K562 treated with DMSO at 1 percent for 4 hours (cell line): ENCODE data around the gene SLC27A3. TPM values are rescaled to one million over a fixed set of nuclear protein-coding genes. Genes with fewer than 3 reads are reported as not detected.

Experiments
- total RNA-seq: library from RNA; unstranded; fragments of 300-600 nt; gene quantifications from 2 replicates; pipeline ENCODE4 v1.2.3, GENCODE V29; 2022; ENCODE audit not compliant: insufficient read depth

SLC27A3 gene
- total RNA-seq: 8.4 and 12.6 TPM in 2 replicates

DNA sequence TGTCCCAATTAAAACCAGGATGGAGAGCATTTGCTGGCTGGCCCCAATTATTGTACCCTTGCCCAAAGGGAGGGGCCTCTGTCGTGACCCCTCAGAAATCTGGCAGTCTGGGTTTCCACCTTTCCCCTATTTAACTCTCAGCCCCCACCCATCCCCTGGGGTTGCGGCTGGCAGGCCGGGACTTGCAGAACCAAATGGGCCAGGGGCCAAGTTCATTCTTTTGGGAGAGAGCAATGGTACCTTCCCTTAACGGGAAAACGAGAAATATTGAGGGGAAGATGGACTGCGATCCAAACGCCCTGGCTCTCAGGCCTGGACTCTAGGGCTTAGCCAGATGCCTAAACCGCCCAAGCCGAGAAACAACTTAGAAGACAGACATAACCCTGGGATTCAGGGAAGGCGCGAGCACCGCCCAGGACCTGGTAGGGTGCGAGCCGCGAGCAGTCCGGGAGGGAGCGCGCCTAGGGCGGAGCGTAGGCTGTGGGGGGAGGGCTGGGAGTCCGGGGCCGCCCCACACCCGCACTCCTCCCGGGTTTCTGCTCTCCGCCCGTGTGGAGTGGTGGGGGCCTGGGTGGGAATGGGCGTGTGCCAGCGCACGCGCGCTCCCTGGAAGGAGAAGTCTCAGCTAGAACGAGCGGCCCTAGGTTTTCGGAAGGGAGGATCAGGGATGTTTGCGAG, at the start of gene SLC27A3:
SLC27A3 (plus strand) TSS at position 628 of the 678 bp plus-strand sequence. CDS start 91 bp downstream, outside the sequence.

GRCh38 chr1:153727463-153728304, 47.5 kb upstream of the SLC27A3 start, which contains the start of gene INTS3:
TSS of gene INTS3 (plus strand) at chr1:153728050. CDS start at chr1:153728635, 585 bp downstream.

Other genes with a start within 250 kb of the SLC27A3 start
- gene S100A6, start 239.4 kb upstream of the SLC27A3 start, total RNA-seq: 23.2 and 29.1 TPM in 2 replicates
- not detected in 2 replicates for gene S100A5, start 234.5 kb upstream of the SLC27A3 start, total RNA-seq
- gene S100A4, start 229.6 kb upstream of the SLC27A3 start, total RNA-seq: 12.2 and 17.9 TPM in 2 replicates
- not detected in 2 replicates for gene S100A3, start 226.1 kb upstream of the SLC27A3 start, total RNA-seq
- not detected in 2 replicates for gene S100A2, start 209.6 kb upstream of the SLC27A3 start, total RNA-seq
- 5.0 and 5.1 TPM in 2 replicates for gene S100A16, start 162.3 kb upstream of the SLC27A3 start, total RNA-seq
- gene S100A14, start 159.1 kb upstream of the SLC27A3 start, total RNA-seq: not detected in 2 replicates
- 134 and 148 TPM in 2 replicates for gene S100A13, start 147.9 kb upstream of the SLC27A3 start, total RNA-seq
- gene S100A1, start 147.0 kb upstream of the SLC27A3 start, total RNA-seq: 74.1 and 76.0 TPM in 2 replicates
- 46.5 and 61.4 TPM in 2 replicates for gene CHTOP, start 141.3 kb upstream of the SLC27A3 start, total RNA-seq
- gene SNAPIN, start 116.7 kb upstream of the SLC27A3 start, total RNA-seq: 24.9 and 30.9 TPM in 2 replicates
- 279 and 280 TPM in 2 replicates for gene ILF2, start 104.4 kb upstream of the SLC27A3 start, total RNA-seq
- not detected in 2 replicates for gene NPR1, start 96.7 kb upstream of the SLC27A3 start, total RNA-seq
- gene INTS3, start 47.4 kb upstream of the SLC27A3 start, total RNA-seq: 18.9 and 20.4 TPM in 2 replicates
- gene GATAD2B, start 147.6 kb downstream of the SLC27A3 start, total RNA-seq: 9.6 and 15.4 TPM in 2 replicates
- gene DENND4B, start 171.3 kb downstream of the SLC27A3 start, total RNA-seq: 37.6 and 43.8 TPM in 2 replicates
- gene CRTC2, start 183.2 kb downstream of the SLC27A3 start, total RNA-seq: 23.1 and 36.3 TPM in 2 replicates
- gene SLC39A1, start 188.1 kb downstream of the SLC27A3 start, total RNA-seq: 68.9 and 74.1 TPM in 2 replicates
- 22.8 and 26.2 TPM in 2 replicates for gene CREB3L4, start 192.5 kb downstream of the SLC27A3 start, total RNA-seq
- 246 and 283 TPM in 2 replicates for gene JTB, start 202.3 kb downstream of the SLC27A3 start, total RNA-seq
- 145 and 147 TPM in 2 replicates for gene RAB13, start 210.9 kb downstream of the SLC27A3 start, total RNA-seq
- gene RPS27, start 215.4 kb downstream of the SLC27A3 start, total RNA-seq: 13,688 and 15,944 TPM in 2 replicates